Occipital lobe (tissue), 2 donors: ENCODE measurements around the gene PM20D1. TPM values are rescaled to one million over a fixed set of nuclear protein-coding genes. Genes with fewer than 3 reads are reported as not detected.
"Not testable (repeated sequence)": the region's sequence is repeated elsewhere in the genome, so short reads cannot be mapped to it uniquely, and the experiment has no call there.

Experiments used
- DNase-seq: peaks from one replicate; lab custom pipeline; 2025; lab: John Stamatoyannopoulos, UW
- total RNA-seq: library from RNA; depleted of rRNA; stranded (reverse); fragments of >200 nt; gene quantifications from one replicate; pipeline ENCODE4 v1.2.3, GENCODE V29; 2014

The PM20D1 gene
- total RNA-seq, 1 donor from 2014 or later, result not detected

DNA sequence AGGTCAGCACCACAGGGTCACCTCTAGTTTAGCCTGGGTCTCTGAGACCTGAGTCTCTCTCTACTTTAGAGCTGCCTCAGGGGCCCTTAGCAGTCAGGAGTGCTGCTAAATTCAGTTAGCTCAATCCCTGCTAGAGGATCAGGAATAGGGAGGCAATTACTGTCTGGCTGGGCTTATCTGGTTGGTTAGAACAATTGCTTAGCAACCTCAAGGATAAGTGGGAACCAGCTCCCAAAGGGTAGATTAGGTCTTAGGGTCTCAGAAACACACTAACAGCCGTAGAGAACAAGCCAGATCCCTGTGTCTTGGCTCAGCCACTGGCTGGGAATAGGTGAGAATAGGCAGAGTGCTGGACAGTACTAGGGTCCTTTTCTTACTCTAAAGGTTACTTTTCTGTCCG, 7.7 kb downstream of the PM20D1 start:
- no peak for DNase-seq

DNA sequence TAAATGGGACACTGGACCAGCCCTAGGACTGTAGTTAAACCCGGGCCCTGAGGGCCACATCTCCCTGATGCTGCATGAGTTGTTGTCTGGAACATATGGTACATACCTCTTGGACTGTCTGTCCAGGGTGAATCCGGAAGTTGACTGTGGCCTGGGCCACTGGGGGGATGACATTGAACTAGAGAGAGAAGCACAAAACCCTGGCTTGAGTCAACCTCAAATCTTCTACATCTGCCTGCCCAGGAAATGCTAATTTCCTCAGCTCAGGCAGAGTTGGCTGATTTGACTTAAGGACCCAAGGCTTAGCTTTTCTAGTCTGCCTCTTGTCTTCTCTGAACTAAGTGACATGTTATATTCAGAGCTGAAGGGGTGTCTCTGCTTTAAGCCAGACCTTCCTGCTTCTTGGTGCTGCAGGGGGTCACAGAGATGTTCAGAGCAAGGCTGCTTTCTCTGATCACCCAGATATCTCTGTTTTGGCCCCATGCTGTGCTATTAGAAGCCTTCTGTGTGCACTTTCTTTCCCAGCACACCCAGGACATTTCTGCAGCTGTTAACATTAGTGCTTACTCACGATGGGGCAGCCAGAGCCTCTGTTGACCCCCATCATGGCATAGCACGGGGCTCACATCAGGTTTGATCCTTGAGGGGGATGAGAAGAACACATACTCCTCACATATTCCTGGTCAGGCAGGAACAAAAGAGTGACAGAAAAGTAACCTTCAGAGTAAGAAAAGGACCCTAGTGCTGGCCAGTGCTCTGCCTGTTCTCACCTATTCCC, 9.6 kb downstream of the PM20D1 start:
- DNase-seq, result no peak

DNA sequence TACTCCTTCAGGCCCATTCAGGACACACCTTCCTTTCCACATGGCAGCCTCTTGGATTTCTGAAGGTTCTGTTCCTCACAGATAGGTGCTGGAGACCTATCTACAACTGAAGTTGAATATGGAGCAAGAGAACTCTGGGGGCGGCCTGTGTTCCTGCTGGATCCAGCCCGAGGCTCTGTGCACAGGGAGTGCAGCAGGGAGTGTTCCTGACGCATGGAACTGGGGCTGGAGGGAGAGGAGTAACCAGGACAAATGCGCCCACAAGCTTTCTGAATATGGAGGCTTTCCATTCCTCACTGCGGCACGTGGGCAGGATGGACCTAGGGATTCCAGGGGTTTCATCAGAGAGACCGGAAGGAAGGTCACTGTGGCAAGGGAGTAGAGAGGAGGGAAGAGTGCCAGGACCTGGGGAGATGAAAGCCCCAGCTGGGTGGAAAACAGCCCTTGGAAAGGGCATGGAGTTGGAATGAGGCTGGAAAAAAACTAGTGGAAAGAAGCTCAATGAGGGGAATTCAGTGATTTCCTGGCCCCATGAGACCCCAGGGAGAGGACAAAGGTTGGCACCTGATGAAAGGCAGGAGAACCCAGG, 12.5 kb downstream of the PM20D1 start:
- DNase-seq, result peak; percentile 31

DNA sequence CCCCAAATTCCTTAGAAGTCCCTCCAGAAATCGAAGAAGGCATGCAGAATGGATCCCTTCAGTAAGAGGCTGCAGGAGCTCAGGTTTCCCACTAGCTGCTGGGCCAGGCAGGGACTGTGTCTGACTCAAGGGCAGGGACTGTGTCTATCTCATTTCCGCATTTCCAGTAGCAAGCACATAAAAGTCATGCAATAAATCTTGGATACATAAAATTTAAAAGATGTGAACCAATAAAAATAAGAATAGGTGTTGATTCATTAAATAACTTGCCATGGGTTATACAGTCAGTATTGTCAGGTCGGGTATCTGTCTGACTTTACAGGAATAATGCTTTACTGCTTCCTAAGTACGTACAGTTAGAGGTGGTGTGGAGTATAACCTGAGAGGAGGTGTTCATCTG, 15.2 kb downstream of the PM20D1 start:
- DNase-seq, result no peak

DNA sequence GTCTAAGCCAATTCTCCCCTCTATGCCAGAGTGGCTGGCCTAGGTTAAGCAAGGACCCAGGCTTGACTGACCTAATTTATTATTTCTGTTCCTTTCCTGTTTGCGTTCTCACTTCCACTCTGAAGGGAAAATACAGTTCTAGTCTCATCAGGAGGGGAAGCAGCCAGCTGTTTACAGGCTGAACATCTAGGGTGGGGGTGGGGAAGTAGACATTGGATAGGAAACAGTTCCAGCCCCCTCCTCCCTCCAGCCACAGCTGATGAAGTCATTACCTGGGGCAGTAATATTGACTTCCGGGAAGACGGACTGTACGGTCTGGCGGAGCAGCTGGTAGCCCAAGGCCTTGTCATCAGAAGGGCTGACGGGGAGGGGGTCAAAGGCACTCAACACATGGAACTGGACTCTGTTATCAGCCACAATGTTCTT, 17.6 kb downstream of the PM20D1 start:
- no peak for DNase-seq

DNA sequence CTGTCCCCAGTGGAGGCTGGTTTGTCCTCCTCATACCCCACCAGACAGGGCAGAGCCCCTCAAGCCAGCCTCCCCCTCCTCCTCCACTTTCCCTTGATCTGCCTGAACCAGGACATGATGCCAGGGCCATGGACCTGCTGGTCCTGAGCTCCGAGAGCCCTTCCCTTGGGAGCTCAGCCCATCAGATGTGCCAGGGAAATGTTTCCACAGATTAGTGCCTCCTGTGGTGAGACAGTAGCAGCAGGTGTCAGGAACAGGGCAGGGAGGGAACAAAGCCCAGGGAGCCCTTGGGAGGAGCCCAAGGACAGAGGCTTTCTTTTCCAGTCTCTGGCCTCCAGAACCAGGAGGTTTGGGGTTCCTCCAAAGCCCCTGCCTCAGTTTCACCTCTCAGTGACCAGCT, 22.3 kb downstream of the PM20D1 start:
- no peak for DNase-seq

DNA sequence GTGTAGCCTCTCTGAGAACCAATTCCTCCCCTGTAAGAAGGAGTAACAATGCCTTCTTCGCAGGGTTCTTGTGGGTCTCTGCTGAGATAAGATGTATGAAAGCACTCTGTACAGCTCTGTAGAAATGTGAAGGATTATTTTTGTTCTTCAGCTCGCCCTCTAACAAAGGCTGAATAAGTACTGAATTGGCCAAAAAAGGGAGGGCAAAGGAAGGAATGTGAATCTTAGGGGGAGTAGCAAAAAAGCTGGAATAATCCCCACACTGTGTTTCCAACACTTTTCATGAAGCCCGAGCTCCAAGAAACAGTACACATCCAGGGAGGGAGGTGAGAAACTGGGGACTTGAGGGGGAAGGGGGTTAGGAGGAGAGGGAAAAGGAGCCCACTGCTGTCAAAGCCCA, 22.9 kb downstream of the PM20D1 start:
- no peak for DNase-seq

DNA sequence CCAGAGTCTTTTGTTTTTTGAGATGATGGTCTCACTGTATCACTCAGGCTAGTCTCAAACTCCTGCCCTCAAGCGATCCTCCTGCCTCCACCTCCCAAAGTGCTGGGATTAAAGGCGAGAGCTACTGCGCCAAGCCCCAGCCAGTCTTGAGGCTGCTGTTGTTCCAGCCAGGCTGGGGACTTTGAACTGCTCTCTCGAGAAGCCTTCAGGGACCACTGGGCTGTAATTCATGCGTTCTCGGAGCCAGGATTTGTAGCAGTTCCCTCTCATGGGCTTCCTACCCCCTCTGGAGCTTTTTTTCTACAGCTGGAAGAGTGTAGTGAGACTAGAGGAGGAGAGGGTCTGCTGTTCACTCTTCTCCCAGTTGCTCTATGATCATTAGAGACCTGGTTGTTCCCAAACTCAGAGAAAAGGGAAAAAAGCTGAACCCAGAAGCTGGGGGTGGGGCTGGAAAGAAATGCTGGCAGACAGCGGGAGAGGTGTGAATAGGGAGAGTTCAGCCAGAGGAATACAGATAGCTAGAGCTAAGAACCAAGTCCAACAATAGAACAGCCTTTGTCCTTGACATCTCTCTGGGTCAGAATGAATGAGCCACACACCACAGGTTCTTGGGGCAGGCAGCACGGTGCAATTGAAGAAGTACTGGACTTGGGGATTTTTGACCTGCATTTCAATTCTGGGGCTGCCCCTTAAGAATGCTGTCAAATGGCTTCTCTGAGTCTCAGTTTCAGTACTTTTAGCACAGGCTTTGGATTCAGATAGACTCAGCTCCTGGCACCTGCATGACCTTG, 23.7 kb downstream of the PM20D1 start:
- DNase-seq, result no peak

DNA sequence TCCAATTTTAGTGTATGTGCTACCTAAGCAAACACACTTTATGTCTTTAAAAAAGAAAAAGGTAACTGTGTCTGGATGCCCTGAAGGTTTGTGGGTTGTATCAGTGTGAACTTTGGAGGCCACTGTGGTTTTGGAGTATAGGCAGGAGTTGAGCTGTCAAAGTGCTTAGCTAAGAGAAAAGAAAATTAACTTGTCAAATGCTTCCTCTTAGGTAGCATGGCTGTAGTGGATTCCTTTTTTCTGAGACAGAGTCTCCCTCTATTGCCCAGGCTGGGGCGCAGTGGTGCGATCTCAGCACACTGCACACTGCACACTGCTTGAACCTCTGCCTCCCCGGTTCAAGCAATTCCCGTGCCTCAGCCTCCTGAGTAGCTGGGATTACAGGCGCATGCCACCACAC, 25.8 kb downstream of the PM20D1 start:
- DNase-seq, result no peak

DNA sequence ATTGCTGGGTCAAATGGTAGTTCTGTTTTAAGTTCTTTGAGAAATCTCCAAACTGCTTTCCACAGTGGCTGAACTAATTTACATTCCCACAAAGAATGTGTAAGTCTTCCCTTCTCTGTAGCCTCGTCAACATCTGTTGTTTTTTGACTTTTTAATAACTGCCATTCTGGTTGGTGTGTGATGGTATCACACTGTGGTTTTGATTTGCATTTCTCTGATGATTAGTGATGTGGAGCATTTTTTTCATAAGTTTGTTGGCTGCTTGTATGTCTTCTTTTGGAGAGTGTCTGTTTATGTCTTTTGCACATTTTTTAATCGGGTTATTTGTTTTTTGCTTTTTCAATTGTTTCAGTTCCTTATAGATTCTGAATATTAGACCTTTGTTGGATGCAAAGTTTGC, 26.7 kb downstream of the PM20D1 start:
- DNase-seq, result not testable (repeated sequence)

DNA sequence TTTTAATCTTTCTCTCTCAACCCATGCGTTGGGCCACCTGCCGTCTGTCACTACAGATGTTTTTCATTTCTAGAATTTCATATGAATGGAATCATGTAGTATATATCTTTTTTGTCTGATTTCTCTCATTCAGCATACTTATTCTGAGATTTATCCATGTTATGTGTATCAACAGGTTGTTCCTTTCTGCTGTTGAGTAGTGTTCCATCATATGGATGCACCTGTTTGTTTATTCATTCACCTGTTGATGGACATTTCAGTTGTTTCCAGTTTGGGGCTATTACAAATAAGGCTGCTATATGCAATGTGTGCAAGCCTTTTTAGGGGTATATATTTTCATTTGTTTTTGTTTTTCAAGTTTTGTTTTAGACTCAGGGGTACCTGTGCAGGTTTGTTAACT, 27.5 kb downstream of the PM20D1 start:
- DNase-seq, result no peak

DNA sequence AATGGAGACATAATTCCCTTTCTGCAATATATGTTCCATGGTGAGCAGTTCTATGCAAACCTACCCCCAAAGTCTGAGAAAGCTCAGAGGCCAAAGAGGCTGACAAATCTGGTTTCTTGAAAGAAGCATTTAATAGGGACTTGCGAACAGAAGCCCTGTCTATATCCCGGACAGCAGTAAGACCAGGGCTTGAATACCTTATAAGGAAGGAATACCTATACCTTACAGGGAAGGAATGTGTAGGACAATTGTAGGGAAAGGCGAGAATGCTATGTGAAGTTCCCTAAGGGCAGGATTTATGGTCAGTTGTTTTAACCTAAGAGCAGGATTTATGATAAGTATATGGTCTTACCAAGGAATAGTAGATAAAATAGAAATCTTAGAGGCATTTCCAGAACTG, 31.9 kb downstream of the PM20D1 start:
- no peak for DNase-seq

DNA sequence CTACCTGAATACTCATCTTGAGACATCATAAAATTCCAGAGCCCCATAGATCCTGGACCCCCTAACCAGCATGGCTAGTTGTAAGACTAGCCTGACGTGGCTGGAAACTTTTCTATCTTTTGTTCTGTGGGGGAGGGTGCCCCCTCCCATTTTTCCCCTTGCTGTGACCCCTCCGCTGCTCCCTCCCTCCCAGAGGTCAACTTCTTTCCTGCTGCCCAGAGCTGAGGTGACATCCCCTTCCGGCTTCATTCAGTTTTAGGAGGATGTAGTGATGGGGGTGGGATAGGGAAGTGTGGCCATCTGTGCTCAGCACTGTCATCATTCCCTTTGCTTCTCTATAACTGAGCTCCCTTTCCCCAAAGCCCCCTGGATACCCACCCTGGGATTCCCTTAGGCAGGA, 32.6 kb downstream of the PM20D1 start:
- DNase-seq, result no peak

DNA sequence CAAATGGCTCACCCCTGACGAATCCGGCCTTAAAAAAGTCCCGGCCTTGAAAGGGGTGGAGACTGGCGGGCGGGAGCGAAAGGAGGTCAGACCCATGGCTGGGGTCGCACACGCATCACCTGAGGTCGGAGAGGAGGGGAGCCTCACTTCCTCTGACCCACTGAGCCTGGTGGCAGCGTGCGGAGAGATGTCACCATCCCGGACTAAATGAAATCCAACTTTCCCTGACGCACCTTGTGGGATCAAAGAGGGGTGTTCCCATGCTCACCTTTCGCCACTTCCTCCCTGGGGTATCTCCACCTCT, 36.2 kb downstream of the PM20D1 start:
- no peak for DNase-seq

DNA sequence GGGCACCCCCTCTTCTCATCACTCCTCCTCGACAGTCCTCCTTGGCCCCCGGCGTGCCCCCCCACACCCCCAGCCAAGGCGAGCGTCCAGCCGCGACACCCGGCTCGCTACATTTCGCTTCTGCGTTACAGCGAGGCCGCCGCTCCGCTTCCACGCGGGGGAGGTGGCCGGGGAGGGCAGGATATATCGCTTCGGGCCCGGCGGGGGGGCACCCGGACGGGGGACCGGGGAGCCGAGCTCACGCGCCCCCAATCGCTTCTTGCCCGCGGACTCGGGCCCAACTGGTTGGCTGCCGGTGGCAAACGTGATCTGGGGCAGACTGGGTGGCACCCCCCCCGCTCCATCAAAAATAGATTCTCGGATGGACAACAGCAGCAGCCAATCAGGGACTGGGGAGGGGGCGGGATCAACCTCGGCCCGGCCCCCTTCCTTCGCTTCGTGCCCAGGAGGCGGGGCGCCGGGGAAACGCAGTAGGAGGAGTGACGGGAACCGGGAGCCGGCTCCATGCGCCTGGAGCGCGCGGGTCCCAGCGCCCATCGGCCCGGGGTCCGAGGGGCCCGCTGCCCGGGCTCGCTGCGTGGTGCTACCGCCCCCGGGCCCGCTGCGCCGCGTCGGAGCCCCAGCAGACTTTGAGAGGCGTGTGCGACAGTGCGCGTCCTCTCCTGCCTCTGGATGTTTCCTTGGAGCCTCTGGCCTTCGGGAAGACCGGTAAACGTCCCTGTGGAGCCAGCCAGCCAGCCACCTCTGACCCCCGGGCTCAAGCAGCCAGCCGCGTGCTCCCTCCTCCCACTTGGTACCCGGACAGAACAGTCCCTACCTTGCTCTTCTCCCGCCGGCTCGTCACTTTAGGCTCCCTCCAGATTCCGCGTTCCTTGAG, 36.8 kb downstream of the PM20D1 start, which contains the start of gene SLC41A1:
Gene SLC41A1 (minus strand): TSS at position 321 of the 877 bp plus-strand sequence. CDS start 2,757 bp downstream, outside the sequence.
- DNase-seq, result peak; percentile 93

DNA sequence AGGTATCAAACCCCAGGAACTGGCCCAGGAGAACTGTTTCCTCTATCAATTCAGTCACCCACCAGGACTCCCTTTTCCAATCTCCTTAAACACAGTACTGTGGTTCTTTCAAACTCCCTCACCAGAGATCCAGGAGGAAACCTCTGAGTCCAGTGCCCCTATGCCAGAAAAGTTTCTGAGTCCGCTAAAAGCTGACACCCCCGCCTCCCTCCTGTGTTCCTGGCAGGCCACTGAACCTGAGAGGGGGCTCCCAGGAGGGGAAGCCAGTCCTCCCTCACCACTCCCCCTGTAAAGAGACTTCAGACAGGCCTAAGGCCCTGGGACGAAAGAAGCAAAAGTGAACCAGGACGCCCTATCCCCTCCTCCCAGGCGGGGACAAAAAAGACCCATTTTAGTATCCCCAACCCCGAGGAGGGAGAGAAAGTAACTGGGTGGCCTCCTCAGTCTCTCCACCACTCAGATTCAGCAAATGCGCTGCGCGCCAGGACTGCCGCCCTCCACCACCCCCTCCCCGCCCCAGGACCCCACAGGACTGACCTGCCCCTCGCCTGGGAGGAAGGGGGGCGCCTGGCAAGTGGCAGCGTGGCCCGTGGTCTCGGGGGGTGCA, 37.6 kb downstream of the PM20D1 start:
- DNase-seq, result no peak

DNA sequence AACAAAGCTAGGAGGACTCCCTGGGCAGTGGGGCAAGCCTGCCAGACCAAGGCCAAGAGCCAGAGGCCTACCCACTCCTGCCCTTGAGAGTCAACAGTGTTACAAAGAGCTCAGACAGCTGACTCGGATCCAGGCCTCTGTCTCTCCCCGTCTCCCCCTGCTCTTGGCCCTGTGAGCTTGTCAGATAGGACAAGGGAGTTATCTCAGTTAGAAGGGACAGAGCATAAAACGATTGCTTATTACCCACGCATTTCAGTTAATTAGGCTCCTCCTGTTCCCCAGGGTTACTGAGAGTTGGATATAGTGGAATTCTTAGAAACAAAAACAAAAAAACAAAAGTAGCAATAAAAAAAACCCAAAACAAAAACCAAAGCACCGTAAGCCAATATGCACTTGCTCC, 38.3 kb downstream of the PM20D1 start:
- DNase-seq, result peak; percentile 42

DNA sequence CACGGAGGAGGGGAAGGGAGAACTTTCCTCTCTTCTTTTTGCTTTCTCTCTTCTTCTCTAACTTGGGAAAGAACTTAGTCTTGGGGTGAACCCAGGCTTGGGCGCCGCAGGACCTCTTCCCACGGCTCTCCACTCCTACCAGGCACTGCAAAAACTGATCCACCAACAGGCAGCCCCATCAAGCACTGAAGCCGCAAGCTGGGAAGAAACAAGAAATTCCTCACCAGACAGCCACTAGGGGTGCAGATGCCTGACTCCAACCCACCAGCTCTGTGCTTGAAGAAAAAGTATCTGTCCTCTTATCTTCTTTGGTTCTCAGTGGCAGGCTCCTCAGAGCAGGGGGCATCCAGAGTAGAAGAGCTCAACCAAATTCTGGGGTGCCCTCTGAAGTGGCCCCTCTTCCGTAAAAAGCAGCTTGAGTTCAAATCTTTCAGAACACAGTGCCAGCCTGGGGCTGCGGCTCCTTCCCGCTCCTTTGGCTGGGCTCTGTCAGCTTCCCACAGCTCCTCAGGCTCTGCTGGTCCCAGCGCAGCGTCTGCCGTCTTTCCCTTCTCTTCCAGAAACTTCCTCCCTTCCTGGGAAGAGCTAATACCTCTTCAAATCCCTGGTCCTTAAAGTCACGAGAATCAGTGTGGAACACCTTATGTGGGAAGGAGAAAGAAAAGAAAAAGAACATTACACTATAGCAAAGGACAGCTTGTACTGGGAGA, 39.3 kb downstream of the PM20D1 start:
- DNase-seq, result no peak

DNA sequence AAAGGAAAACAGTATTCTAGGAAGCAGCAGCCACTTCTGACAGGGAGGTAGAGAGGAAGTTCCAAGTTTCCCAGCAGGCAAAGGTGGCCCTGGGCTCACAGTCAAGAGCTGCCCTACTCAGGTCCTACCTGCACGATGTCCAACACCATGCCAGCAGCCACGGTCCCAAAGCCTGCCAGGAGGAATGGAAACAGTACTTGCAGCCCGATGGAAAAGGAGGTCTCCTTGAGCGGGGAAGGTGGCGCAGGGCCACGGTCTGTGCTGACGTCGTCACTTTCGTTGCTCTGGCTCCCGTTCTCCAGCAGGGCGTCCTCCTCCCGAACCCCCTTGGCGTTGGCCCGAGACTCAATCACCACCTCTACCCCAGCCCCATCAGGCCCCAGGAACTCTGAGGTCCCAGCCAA, 40.0 kb downstream of the PM20D1 start:
- DNase-seq, result no peak

DNA sequence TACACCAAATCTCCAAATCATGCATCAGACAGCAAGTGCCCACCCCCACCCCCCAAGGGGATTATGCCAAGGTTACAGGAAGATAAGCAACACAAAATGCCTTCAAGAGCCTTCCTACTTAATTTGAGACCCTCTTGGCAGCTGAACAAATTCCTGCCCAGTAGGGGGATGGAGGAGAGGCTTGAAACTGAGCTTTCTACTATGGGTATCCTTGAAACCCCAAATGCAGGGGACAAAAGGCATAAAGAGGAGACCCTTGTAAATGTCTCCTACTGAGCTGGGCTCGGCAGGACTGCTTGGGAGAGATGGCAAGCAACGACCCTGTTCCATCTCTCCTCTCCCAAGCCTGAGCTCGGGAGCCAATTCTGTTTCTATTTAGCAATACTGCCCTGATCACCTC, 40.5 kb downstream of the PM20D1 start:
- DNase-seq, result no peak
